ENCODE data around the gene CCDC201. TPM values are rescaled to one million over a fixed set of nuclear protein-coding genes. Genes with fewer than 3 reads are reported as not detected.
A peak's percentile ranks its signal among the peaks of the same experiment; 100 is the strongest.

The CCDC201 gene
- total and polyA plus RNA-seq, 2 of the 8 experiments (the other 6 are each of a cell fraction or from before 2014, with no cell fraction given) = not detected

DNA sequence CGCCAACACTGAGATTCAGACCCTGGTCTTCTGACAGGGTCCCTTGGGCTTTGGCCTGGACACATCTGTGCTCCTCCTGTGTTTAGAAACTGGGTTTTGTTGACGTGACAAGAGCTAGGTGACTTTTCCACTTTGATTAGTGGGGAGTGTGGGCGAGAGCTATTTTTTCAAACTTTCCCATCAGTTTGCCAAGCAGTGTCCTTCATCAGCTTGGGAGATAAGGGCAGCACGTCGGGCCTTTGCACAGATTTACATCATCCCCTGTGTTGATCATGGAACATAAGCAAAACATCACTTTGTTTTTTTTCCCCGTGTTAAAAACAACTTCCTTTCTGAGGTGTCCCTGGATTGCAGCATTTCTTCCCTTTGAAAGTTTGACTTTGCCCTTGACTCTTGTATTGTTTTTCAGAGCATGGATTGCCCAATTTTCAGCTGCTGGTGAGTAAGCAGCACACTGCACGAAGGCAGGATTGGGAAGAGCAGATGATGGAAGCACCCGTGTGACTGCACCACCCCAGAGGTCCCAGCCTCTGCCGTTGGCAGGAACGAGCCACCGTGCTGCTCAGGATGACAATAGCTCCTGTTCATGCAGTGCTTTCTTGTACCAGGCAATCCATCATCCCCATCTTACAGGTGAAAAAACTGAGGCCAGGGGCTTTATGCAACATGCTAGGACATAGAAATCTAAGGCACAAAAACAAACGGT lies 9.0 kb upstream of the CCDC201 start:
- H2BK5ac ChIP-seq (ENCODE audit: low read depth, low read length) = no peak overlapping the region
- DNase-seq (ENCODE audit: low read depth in 1 of 2, low spot score in 2 of 2) (no peak), FAIRE-seq (no peak)
- POLR2A ChIA-PET (ENCODE audit: partially characterized antibody) = no interaction called here
- no peak overlapping the region for H2BK120ac ChIP-seq (replicated peaks; ENCODE audit: low read depth, low read length)
- H3K9me3 ChIP-seq (ENCODE audit: insufficient read depth in 2 of 2, low read depth in 1 of 2, low read length in 1 of 2) = peaks cover 15 to 29% of the 10 kb centered on the region in 2 experiments
- H3K79me1 ChIP-seq (ENCODE audit: low read depth, low read length) = no peaks in the 10 kb centered on the region
- WGBS, 2 experiments (ENCODE audit: extremely low coverage in 1 of 2, insufficient coverage in 1 of 2, insufficient read length in 1 of 2, insufficient replicate concordance in 2 of 2, low coverage in 1 of 2, low lambda C conversion rate in 2 of 2, missing lambda C conversion rate in 1 of 2) = 85% methylated on average over 12 of the region's 12 CpGs; no CpG with 5 or more reads in 1 of the 2 experiments
- H3K27me3 ChIP-seq (replicated peaks in 1 of 4; ENCODE audit: control insufficient read depth in 3 of 4, extremely low read depth in 1 of 4, insufficient read depth in 3 of 4, low read length in 3 of 4) = peaks cover 0 to 2% (median 0%) of the 10 kb centered on the region in 4 experiments; a peak in 2 of 7 replicates
- no peak overlapping the region for H4K91ac ChIP-seq (replicated peaks; ENCODE audit: insufficient read length, low read length)
- no peak overlapping the region for H2BK20ac ChIP-seq (ENCODE audit: low read length)
- no peak overlapping the region for H3K18ac ChIP-seq (ENCODE audit: extremely low read depth, low read length)
- no peak overlapping the region for H3K4ac ChIP-seq (replicated peaks; ENCODE audit: insufficient read length, low read depth, low read length)
- no peak overlapping the region for H3K14ac ChIP-seq (ENCODE audit: insufficient read length)
- H3K23me2 ChIP-seq (ENCODE audit: low read depth, low read length) = no peaks in the 10 kb centered on the region
- no peak overlapping the region for H3K4me2 ChIP-seq (ENCODE audit: insufficient read depth in 1 of 2, low read depth in 2 of 2, low read length in 2 of 2)
- H3K23ac ChIP-seq (ENCODE audit: insufficient read length) = no peak overlapping the region
- H3K27ac ChIP-seq (ENCODE audit: low read depth, low read length) = no peak overlapping the region
- no peak overlapping the region for H4K5ac ChIP-seq (ENCODE audit: insufficient read length, low read depth, low read length)
- H2AK5ac ChIP-seq (ENCODE audit: low read depth, low read length) = no peak overlapping the region
- H3K4me1 ChIP-seq (replicated peaks in 1 of 4; ENCODE audit: control insufficient read depth in 3 of 4, insufficient read depth in 4 of 4, low read length in 3 of 4) = peaks cover 0 to 3% (median under 1%) of the 10 kb centered on the region in 4 experiments; a peak in 1 of 7 replicates
- no peak overlapping the region for H4K8ac ChIP-seq (ENCODE audit: extremely low read depth, insufficient read depth, low read length)
- no peak overlapping the region for H2AFZ ChIP-seq (ENCODE audit: low read length)
- no peak overlapping the region for H3K9ac ChIP-seq (replicated peaks in 1 of 4; ENCODE audit: extremely low read depth in 1 of 4, low read depth in 3 of 4, low read length in 3 of 4)
- peaks cover 0 to 1% of the 10 kb centered on the region in 2 experiments for H4K20me1 ChIP-seq (replicated peaks in 1 of 2; ENCODE audit: control insufficient read depth in 1 of 2, insufficient read depth in 2 of 2, low read length in 2 of 2)
- no peak overlapping the region for H2BK15ac ChIP-seq (ENCODE audit: low read length)
- H3K36me3 ChIP-seq (ENCODE audit: control insufficient read depth in 2 of 4, insufficient read depth in 4 of 4, low read length in 3 of 4) = no peaks in the 10 kb centered on the region; a peak in 1 of 8 replicates
- no peak overlapping the region for H3K56ac ChIP-seq (replicated peaks; ENCODE audit: insufficient read length, low read depth, low read length)
- H2BK12ac ChIP-seq (ENCODE audit: low read depth, low read length) = no peak overlapping the region
- CTCF ChIA-PET (ENCODE audit: partially characterized antibody) = interaction anchor here (0.8 to 2.3 kb wide), 5 partner anchors 9 to 41 kb away, joined by 3 to 7 read pairs (median 6); no protein-coding TSS in a partner anchor
- no peak overlapping the region for H3K4me3 ChIP-seq (ENCODE audit: extremely low read depth in 1 of 4, insufficient read depth in 2 of 4, low read depth in 3 of 4, low read length in 4 of 4)
- H3K79me2 ChIP-seq (ENCODE audit: control insufficient read depth in 1 of 2, insufficient read depth in 2 of 2, low read length in 2 of 2) = no peaks in the 10 kb centered on the region
- peak; percentile 48; the same call in 1 of the 2 replicates for TF ChIP-seq KDM1A (IDR thresholded peaks at IDR 0.05; ENCODE audit: borderline replicate concordance, low read length)
- no peak for TF ChIP-seq TCF12 (IDR thresholded peaks at IDR 0.05; ENCODE audit: low read depth, low read length)

All from H1 (cell line).